Endothelial cell of umbilical vein (primary cell): ENCODE measurements around the gene CLCN3. TPM values are rescaled to one million over a fixed set of nuclear protein-coding genes. Genes with fewer than 3 reads are reported as not detected.

ENCODE experiments used
- BruUV-seq: library from RNA; stranded (reverse); fragments of 400-500 nt; replicated peaks from 2 replicates; lab custom pipeline; 2021; lab: Mats Ljungman, UMichigan
- CTCF ChIA-PET: fragments of 300-600, 350-600 bp; sonication (Branson Sonifier 250); formaldehyde crosslinking; loops from one replicate; lab custom pipeline; 2021; ENCODE audit warnings: antibody characterized with exemption, inconsistent platforms; lab: Charles Lee
- POLR2A ChIA-PET: fragments of 300-600, 350-600 bp; sonication (Branson Sonifier 250); formaldehyde crosslinking; loops from one replicate; lab custom pipeline; 2021; ENCODE audit warnings: antibody characterized with exemption, inconsistent platforms; lab: Charles Lee
- DNase-seq: peaks from one replicate; pipeline ENCODE4 v3.0.0-alpha.2; 2011; ENCODE audit warnings: low read depth, low spot score
- FAIRE-seq: peaks from 2 replicates; lab custom pipeline; 2011; peaks lifted over from hg19 to GRCh38; lab: Jason Lieb, UNC
- H2AFZ ChIP-seq: 2 replicates; pipeline ENCODE4 v1.6.0; 2012; ENCODE audit warnings: low read depth, low read length, control low read depth, inconsistent platforms
- H3K27ac ChIP-seq: 2 replicates; pipeline ENCODE4 v1.5.1; 2011; ENCODE audit warnings: low read depth, mild to moderate bottlenecking, control low read depth, low read length, moderate library complexity; ENCODE audit not compliant: insufficient read depth
- H3K27me3 ChIP-seq, 2 experiments: 2 replicates each; pipeline versions ENCODE4 v1.6.0 to v1.6.1; 2011; ENCODE audit warnings: low read length in 2 of 2, mixed read lengths in 1 of 2; ENCODE audit not compliant: control insufficient read depth in 2 of 2, insufficient read depth in 2 of 2
- H3K36me3 ChIP-seq, 2 experiments: 2 replicates in 1 of 2; 3 replicates in 1 of 2; pipeline ENCODE4 v1.5.1; 2011; ENCODE audit warnings: low read length in 2 of 2, mild to moderate bottlenecking in 1 of 2, moderate library complexity in 1 of 2; ENCODE audit not compliant: control insufficient read depth in 2 of 2, insufficient read depth in 2 of 2; ENCODE audit errors: extremely low read depth in 1 of 2
- H3K4me1 ChIP-seq: 3 replicates; pipeline ENCODE4 v1.5.1; 2011; ENCODE audit warnings: mild to moderate bottlenecking, low read length; ENCODE audit not compliant: control insufficient read depth, insufficient read depth; ENCODE audit errors: extremely low read depth
- H3K4me2 ChIP-seq: 2 replicates; pipeline ENCODE4 v1.6.1; 2011; ENCODE audit warnings: low read length, control low read depth, mixed read lengths; ENCODE audit not compliant: insufficient read depth
- H3K4me3 ChIP-seq, 3 experiments: fragments of 200-600 bp in 1 of 3; sonication (generic), shearing (Covaris generic) in 1 of 3; replicated peaks in 1 of 3; 2 replicates each; pipeline ENCODE4 v1.5.1; 2011 to 2016; ENCODE audit warnings: control low read depth in 3 of 3, low read length in 3 of 3, mild to moderate bottlenecking in 2 of 3, inconsistent platforms in 1 of 3, low read depth in 1 of 3, moderate library complexity in 1 of 3; ENCODE audit not compliant: insufficient read depth in 1 of 3
- H3K79me2 ChIP-seq: 2 replicates; pipeline ENCODE4 v1.6.0; 2012; ENCODE audit warnings: low read length, inconsistent platforms; ENCODE audit not compliant: control insufficient read depth, insufficient read depth
- H3K9ac ChIP-seq: replicated peaks from 2 replicates; pipeline ENCODE3; 2011; ENCODE audit warnings: low read length, control low read depth; ENCODE audit not compliant: insufficient read depth; ENCODE audit errors: extremely low read depth
- H3K9me1 ChIP-seq: replicated peaks from 3 replicates; pipeline ENCODE4 v1.6.0; 2011; ENCODE audit warnings: mild to moderate bottlenecking, low read length; ENCODE audit not compliant: control insufficient read depth, insufficient read depth; ENCODE audit errors: extremely low read depth
- H3K9me3 ChIP-seq: replicated peaks from 2 replicates; pipeline ENCODE4 v1.5.1; 2012; ENCODE audit warnings: low read length, inconsistent platforms; ENCODE audit not compliant: control insufficient read depth, insufficient read depth
- H4K20me1 ChIP-seq: replicated peaks from 2 replicates; pipeline ENCODE3; 2011; ENCODE audit warnings: mild to moderate bottlenecking, low read length; ENCODE audit not compliant: control insufficient read depth, insufficient read depth; ENCODE audit errors: extremely low read depth
- EZH2 ChIP-seq: IDR thresholded peaks from 2 replicates; pipeline ENCODE4 v1.6.1; 2012; ENCODE audit warnings: borderline replicate concordance, low read depth, mild to moderate bottlenecking, moderate library complexity, low read length, inconsistent platforms; ENCODE audit not compliant: severe bottlenecking
- FOS ChIP-seq: IDR thresholded peaks from 2 replicates; pipeline ENCODE4 v1.6.1; 2011; ENCODE audit warnings: mild to moderate bottlenecking, low read length, moderate library complexity, borderline replicate concordance; ENCODE audit not compliant: insufficient read depth
- GATA2 ChIP-seq: IDR thresholded peaks from 2 replicates; pipeline ENCODE4 v1.7.0; 2011; ENCODE audit warnings: low read depth, mild to moderate bottlenecking, moderate library complexity, mixed read lengths, low read length; ENCODE audit not compliant: insufficient read length, insufficient read depth
- POLR2A ChIP-seq: IDR thresholded peaks from 2 replicates; pipeline ENCODE4 v1.6.1; 2012; ENCODE audit warnings: low read depth, mild to moderate bottlenecking, control low read depth, low read length
- POLR2AphosphoS5 ChIP-seq: IDR thresholded peaks from 2 replicates; pipeline ENCODE4 v1.6.1; 2012; ENCODE audit warnings: low read depth, mild to moderate bottlenecking, control low read depth, low read length, moderate library complexity; ENCODE audit not compliant: insufficient read depth
- dilution Hi-C: fragments of 300-500 bp; cut with MboI; formaldehyde crosslinking; loops from one replicate; pipeline ENCODE4 v1.15.0; 2019; ENCODE audit warnings: low sequenced_read_pairs; ENCODE audit not compliant: extremely low pct_ligation_motif_present
- intact Hi-C: fragments of 100-400 bp; cut with micrococcal nuclease; formaldehyde crosslinking; loops from one replicate; pipeline ENCODE4 v1.10.0; 2022
- polyA plus RNA-seq, 4 experiments: library from polyadenylated mRNA; depleted of rRNA in 3 of 4; stranded (reverse) in 3 of 4; unstranded in 1 of 4; fragments of >200 nt; gene quantifications; 2 replicates each; pipeline versions ENCODE4 v1.2.1 to v1.2.3, GENCODE V29; 2011 to 2012; ENCODE audit warnings: missing spikeins in 1 of 4
- total RNA-seq: library from RNA; stranded (reverse); gene quantifications from 2 replicates; pipeline ENCODE4 v1.2.3, GENCODE V29; 2021
- TF ChIP-seq, protein P1 (sequence below), 2 donors: IDR thresholded peaks; 1 replicate in 1 of 2; 2 replicates in 1 of 2; pipeline ENCODE4 v1.5.1; 2011; ENCODE audit warnings: low read length in 2 of 2, mild to moderate bottlenecking in 2 of 2, moderate library complexity in 2 of 2, control low read depth in 1 of 2, inconsistent platforms in 1 of 2, low read depth in 1 of 2; ENCODE audit not compliant: insufficient read depth in 1 of 2; ENCODE audit errors: extremely low read depth in 1 of 2
- TF ChIP-seq, protein P2 (sequence below): IDR thresholded peaks from 2 replicates; pipeline ENCODE4 v1.6.1; 2011; ENCODE audit not compliant: insufficient read depth, insufficient read length

Gene CLCN3
- total and polyA plus RNA-seq, 2 donors (not counting 3 experiments of a cell fraction or from before 2014, with no cell fraction given), result 16.5 to 51.4 TPM

GRCh38 chr4:169615467-169616106, 4.8 kb upstream of the CLCN3 start:
- Histone ChIP-seq H3K4me2 (no peak overlapping the region), H3K79me2 (peaks cover 4% of the 10 kb centered on the region), H3K9me3 (no peaks in the 10 kb centered on the region), H3K4me3 (no peak overlapping the region), H3K27ac (no peak overlapping the region), H4K20me1 (no peaks in the 10 kb centered on the region), H3K9ac (no peak overlapping the region), H2AFZ (no peak overlapping the region), H3K4me1 (peaks cover 26% of the 10 kb centered on the region), H3K9me1 (no peaks in the 10 kb centered on the region), H3K27me3 (no peaks in the 10 kb centered on the region), H3K36me3 (no peaks in the 10 kb centered on the region)
- dilution Hi-C loops (no loop called here), intact Hi-C loops (no loop called here)
- no peak for TF ChIP-seq FOS
- no peak for TF ChIP-seq POLR2A
- TF ChIP-seq, protein P1, sequence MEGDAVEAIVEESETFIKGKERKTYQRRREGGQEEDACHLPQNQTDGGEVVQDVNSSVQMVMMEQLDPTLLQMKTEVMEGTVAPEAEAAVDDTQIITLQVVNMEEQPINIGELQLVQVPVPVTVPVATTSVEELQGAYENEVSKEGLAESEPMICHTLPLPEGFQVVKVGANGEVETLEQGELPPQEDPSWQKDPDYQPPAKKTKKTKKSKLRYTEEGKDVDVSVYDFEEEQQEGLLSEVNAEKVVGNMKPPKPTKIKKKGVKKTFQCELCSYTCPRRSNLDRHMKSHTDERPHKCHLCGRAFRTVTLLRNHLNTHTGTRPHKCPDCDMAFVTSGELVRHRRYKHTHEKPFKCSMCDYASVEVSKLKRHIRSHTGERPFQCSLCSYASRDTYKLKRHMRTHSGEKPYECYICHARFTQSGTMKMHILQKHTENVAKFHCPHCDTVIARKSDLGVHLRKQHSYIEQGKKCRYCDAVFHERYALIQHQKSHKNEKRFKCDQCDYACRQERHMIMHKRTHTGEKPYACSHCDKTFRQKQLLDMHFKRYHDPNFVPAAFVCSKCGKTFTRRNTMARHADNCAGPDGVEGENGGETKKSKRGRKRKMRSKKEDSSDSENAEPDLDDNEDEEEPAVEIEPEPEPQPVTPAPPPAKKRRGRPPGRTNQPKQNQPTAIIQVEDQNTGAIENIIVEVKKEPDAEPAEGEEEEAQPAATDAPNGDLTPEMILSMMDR (IDR thresholded peaks at IDR 0.05; ENCODE audit: extremely low read depth in 1 of 2, insufficient read depth in 1 of 2, low read depth in 1 of 2, low read length in 2 of 2), result no peak
- no peak for TF ChIP-seq EZH2
- TF ChIP-seq POLR2AphosphoS5, result no peak
- TF ChIP-seq, protein P2, sequence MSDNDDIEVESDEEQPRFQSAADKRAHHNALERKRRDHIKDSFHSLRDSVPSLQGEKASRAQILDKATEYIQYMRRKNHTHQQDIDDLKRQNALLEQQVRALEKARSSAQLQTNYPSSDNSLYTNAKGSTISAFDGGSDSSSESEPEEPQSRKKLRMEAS, result no peak
- TF ChIP-seq GATA2, result no peak
- no TSS peak for BruUV-seq
- CTCF ChIA-PET, result interaction anchor here (1.4 to 1.5 kb wide), 2 partner anchors 108 to 176 kb away, joined by 3 to 4 read pairs; no protein-coding TSS in a partner anchor
- FAIRE-seq (no peak), DNase-seq (no peak)
- POLR2A ChIA-PET, result no interaction called here
